GM12878 (cell line): ENCODE data around the gene CELF6. TPM values are rescaled to one million over a fixed set of nuclear protein-coding genes. Genes with fewer than 3 reads are reported as not detected.

Experiments used
- ATAC-seq: fragments of 200-7000 bp; cut with Tn5 transposase; 3 replicates; pipeline ENCODE4 v1.9.1; 2020; ENCODE audit warnings: mild to moderate bottlenecking, moderate library complexity
- BruUV-seq: library from RNA; stranded (reverse); fragments of 400-500 nt; replicated peaks from 2 replicates; lab custom pipeline; 2021; lab: Mats Ljungman, UMichigan
- CTCF ChIA-PET: fragments of 300-600 bp; sonication (Branson Sonifier 250); formaldehyde crosslinking; extraction: SDS; loops from one replicate; lab custom pipeline; 2021; ENCODE audit warnings: inconsistent platforms; lab: Yijun Ruan, JAX
- POLR2A ChIA-PET: fragments of 350-600 bp; formaldehyde crosslinking; extraction: SDS; loops from one replicate; lab custom pipeline; 2021; ENCODE audit warnings: inconsistent platforms; lab: Charles Lee
- RAD21 ChIA-PET: fragments of 300-600 bp; sonication (Branson Sonifier 250); formaldehyde crosslinking; loops from one replicate; lab custom pipeline; 2023; ENCODE audit warnings: antibody characterized with exemption; ENCODE audit not compliant: unreplicated experiment; lab: Charles Lee
- SMC1A ChIA-PET: fragments of 300-600 bp; sonication (Branson Sonifier 250); formaldehyde crosslinking; loops from one replicate; lab custom pipeline; 2023; ENCODE audit not compliant: unreplicated experiment, uncharacterized antibody; lab: Charles Lee
- DNase-seq: peaks from one replicate; pipeline ENCODE4 v3.0.0-alpha.2; 2011; ENCODE audit warnings: low read depth, low spot score
- FAIRE-seq: peaks from 3 replicates; lab custom pipeline; 2011; peaks lifted over from hg19 to GRCh38; lab: Jason Lieb, UNC
- H2AFZ ChIP-seq: 2 replicates; pipeline ENCODE4 v1.6.0; 2011; ENCODE audit warnings: low read depth, low read length, control low read depth; ENCODE audit not compliant: control insufficient read depth
- H3K27ac ChIP-seq: 2 replicates; pipeline ENCODE4 v1.5.1; 2011; ENCODE audit warnings: control low read depth; ENCODE audit not compliant: control insufficient read depth, insufficient read depth
- H3K27me3 ChIP-seq, 2 experiments: replicated peaks in 1 of 2; 2 replicates each; pipeline versions ENCODE4 v1.6.0 to v1.6.1; 2011; ENCODE audit warnings: low read length in 1 of 2; ENCODE audit not compliant: control insufficient read depth in 2 of 2, insufficient read depth in 2 of 2
- H3K36me3 ChIP-seq, 2 experiments: 2 replicates each; pipeline ENCODE4 v1.5.1; 2011; ENCODE audit warnings: low read length in 1 of 2; ENCODE audit not compliant: control insufficient read depth in 2 of 2, insufficient read depth in 2 of 2
- H3K4me1 ChIP-seq: 2 replicates; pipeline ENCODE4 v1.6.1; 2011; ENCODE audit warnings: mild to moderate bottlenecking, low read length, moderate library complexity, mixed read lengths; ENCODE audit not compliant: control insufficient read depth, insufficient read depth
- H3K4me2 ChIP-seq: 2 replicates; pipeline ENCODE4 v1.6.0; 2011; ENCODE audit warnings: control low read depth; ENCODE audit not compliant: control insufficient read depth, insufficient read depth
- H3K4me3 ChIP-seq: fragments of 200-600 bp; sonication (generic); 2 replicates; pipeline ENCODE4 v1.5.1; 2016
- H3K79me2 ChIP-seq: 2 replicates; pipeline ENCODE4 v1.6.0; 2011; ENCODE audit warnings: low read length; ENCODE audit not compliant: control insufficient read depth, insufficient read depth
- H3K9ac ChIP-seq: 2 replicates; pipeline ENCODE4 v1.8.0; 2011; ENCODE audit warnings: low read length, control low read depth, mixed read lengths; ENCODE audit not compliant: control insufficient read depth, insufficient read depth
- H3K9me3 ChIP-seq: replicated peaks from 3 replicates; pipeline ENCODE4 v1.5.1; 2011; ENCODE audit warnings: mild to moderate bottlenecking, low read length; ENCODE audit not compliant: control insufficient read depth, insufficient read depth
- H4K20me1 ChIP-seq: 2 replicates; pipeline ENCODE4 v1.6.0; 2011; ENCODE audit not compliant: control insufficient read depth, insufficient read depth
- ATF7 ChIP-seq: fragments of 450-650 bp; IDR thresholded peaks from 2 replicates; pipeline ENCODE4 v1.6.1; 2016; ENCODE audit warnings: low read depth, mild to moderate bottlenecking
- BACH1 ChIP-seq: fragments of 450-650 bp; IDR thresholded peaks from 2 replicates; pipeline ENCODE4 v1.6.1; 2017; ENCODE audit warnings: mild to moderate bottlenecking, borderline replicate concordance
- FOXM1 ChIP-seq: IDR thresholded peaks from 2 replicates; pipeline ENCODE4 v1.6.1; 2012; ENCODE audit warnings: low read depth, mild to moderate bottlenecking, inconsistent platforms, low read length, moderate library complexity
- GABPA ChIP-seq: IDR thresholded peaks from 2 replicates; pipeline ENCODE4 v1.6.1; 2014; ENCODE audit warnings: antibody characterized with exemption, low read depth, mild to moderate bottlenecking, inconsistent platforms
- MTA3 ChIP-seq: IDR thresholded peaks from 2 replicates; pipeline ENCODE4 v1.6.1; 2012; ENCODE audit warnings: low read length, inconsistent platforms, borderline replicate concordance
- PML ChIP-seq: IDR thresholded peaks from 2 replicates; pipeline ENCODE4 v1.6.1; 2012; ENCODE audit warnings: low read length, inconsistent platforms
- POU2F2 ChIP-seq: IDR thresholded peaks from 3 replicates; pipeline ENCODE4 v1.6.1; 2011; ENCODE audit warnings: low read depth, mild to moderate bottlenecking, low read length, borderline replicate concordance
- TBL1XR1 ChIP-seq: IDR thresholded peaks from 2 replicates; pipeline ENCODE4 v1.6.1; 2012; ENCODE audit warnings: low read depth, low read length, improper control_type of control experiment
- WGBS: methylation state at CpG from one replicate; pipeline ENCODE4 v1.1.6; 2016; ENCODE audit warnings: low lambda C conversion rate; ENCODE audit not compliant: insufficient replicate concordance, insufficient coverage; ENCODE audit errors: missing lambda C conversion rate; 5-methylcytosine and 5-hydroxymethylcytosine counted together
- in situ Hi-C: fragments of 300-500 bp; cut with MboI; formaldehyde crosslinking; loops from 9 replicates; pipeline ENCODE4 v1.14.3; 2018; ENCODE audit warnings: mixed read lengths
- intact Hi-C: fragments of 100-400 bp; cut with micrococcal nuclease; formaldehyde crosslinking; loops from one replicate; pipeline ENCODE4 v1.14.2; 2022; ENCODE audit not compliant: unreplicated experiment
- polyA plus RNA-seq, 11 experiments: library from polyadenylated mRNA; depleted of rRNA in 4 of 11; unstranded in 6 of 11; stranded (reverse) in 5 of 11; fragments of >200 nt; fragmentation: Nextera tagmentation in 4 of 11; fragmentation: Illumina TruSeq in 1 of 11; extraction: Ambion mirVana in 4 of 11; extraction: Trizol in 1 of 11; gene quantifications; 1 replicate in 1 of 11; 2 replicates in 10 of 11; pipeline versions ENCODE4 v1.2.1 to v1.2.3, GENCODE V29; 2011 to 2016; ENCODE audit warnings: inconsistent platforms in 2 of 11, missing spikeins in 2 of 11, low read depth in 1 of 11
- total RNA-seq, 4 experiments: library from RNA; depleted of rRNA in 3 of 4; stranded (reverse); fragments of >200 nt in 3 of 4; fragmentation: Illumina TruSeq in 1 of 4; extraction: Trizol in 1 of 4; gene quantifications; 2 replicates each; pipeline versions ENCODE4 v1.2.1 to v1.2.3, GENCODE V29; 2013 to 2021
- TF ChIP-seq, protein P1 (sequence below): fragments of 450-650 bp; IDR thresholded peaks from 2 replicates; pipeline ENCODE4 v1.6.1; 2018; ENCODE audit warnings: mild to moderate bottlenecking, low read depth, moderate library complexity; ENCODE audit not compliant: partially characterized antibody
- TF ChIP-seq, protein P2 (sequence below): IDR thresholded peaks from 2 replicates; pipeline ENCODE4 v1.6.1; 2011; ENCODE audit warnings: low read depth, low read length, improper control_type of control experiment, borderline replicate concordance
- TF ChIP-seq, protein P3 (sequence below): fragments of 450-650 bp; formaldehyde crosslinking; IDR thresholded peaks from 2 replicates; pipeline ENCODE4 v1.4.0; 2020; ENCODE audit warnings: mild to moderate bottlenecking, moderate library complexity

Gene CELF6
- total and polyA plus RNA-seq, 10 of the 15 experiments (the other 5 are each of a cell fraction or from before 2014, with no cell fraction given) = 0.06 to 0.54 (median 0.23) TPM; not detected in 1

DNA sequence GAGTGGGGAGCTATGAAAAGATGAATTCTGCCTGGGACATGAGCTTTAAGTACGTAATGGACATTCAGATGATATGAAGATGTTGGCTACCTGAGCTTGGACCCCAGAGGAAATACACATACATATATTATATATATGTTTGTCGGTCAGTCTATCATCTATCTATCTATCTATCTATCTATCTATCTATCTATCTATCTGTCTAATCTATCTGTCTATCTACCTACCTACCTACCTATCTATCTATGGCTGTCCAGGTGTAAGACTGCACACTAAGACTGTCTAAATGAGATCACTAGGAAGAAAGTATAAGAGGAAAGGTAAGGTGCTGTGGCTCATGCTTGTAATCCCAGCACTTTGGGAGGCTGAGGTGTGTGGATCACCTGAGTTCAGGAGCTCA is 18.2 kb upstream of the CELF6 start:
- H3K9ac ChIP-seq = no peak overlapping the region
- no peak overlapping the region for H3K27ac ChIP-seq
- no peaks in the 10 kb centered on the region for H3K79me2 ChIP-seq
- BruUV-seq = no TSS peak
- SMC1A ChIA-PET = interaction anchor here (1.0 kb wide), 1 partner anchor 15 kb away, joined by 3 read pairs; no protein-coding TSS in a partner anchor
- FAIRE-seq (no peak), ATAC-seq (no peak), DNase-seq (no peak)
- H3K27me3 ChIP-seq = no peaks in the 10 kb centered on the region
- in situ Hi-C loops (no loop called here), intact Hi-C loops (no loop called here)
- CTCF ChIA-PET = interaction anchor here (0.6 kb wide), 2 partner anchors 145 to 1162 kb away, joined by 3 read pairs; no protein-coding TSS in a partner anchor
- 100% methylated on average over 2 of the region's 2 CpGs for WGBS
- H3K9me3 ChIP-seq = no peaks in the 10 kb centered on the region
- H4K20me1 ChIP-seq = no peaks in the 10 kb centered on the region
- H2AFZ ChIP-seq = no peak overlapping the region
- POLR2A ChIA-PET = no interaction called here
- no peak overlapping the region for H3K4me2 ChIP-seq
- RAD21 ChIA-PET = interaction anchor here (0.5 kb wide), 1 partner anchor 356 kb away, joined by 3 read pairs; no protein-coding TSS in a partner anchor
- H3K4me3 ChIP-seq = no peak overlapping the region
- H3K4me1 ChIP-seq = no peaks in the 10 kb centered on the region
- TF ChIP-seq, protein P1, sequence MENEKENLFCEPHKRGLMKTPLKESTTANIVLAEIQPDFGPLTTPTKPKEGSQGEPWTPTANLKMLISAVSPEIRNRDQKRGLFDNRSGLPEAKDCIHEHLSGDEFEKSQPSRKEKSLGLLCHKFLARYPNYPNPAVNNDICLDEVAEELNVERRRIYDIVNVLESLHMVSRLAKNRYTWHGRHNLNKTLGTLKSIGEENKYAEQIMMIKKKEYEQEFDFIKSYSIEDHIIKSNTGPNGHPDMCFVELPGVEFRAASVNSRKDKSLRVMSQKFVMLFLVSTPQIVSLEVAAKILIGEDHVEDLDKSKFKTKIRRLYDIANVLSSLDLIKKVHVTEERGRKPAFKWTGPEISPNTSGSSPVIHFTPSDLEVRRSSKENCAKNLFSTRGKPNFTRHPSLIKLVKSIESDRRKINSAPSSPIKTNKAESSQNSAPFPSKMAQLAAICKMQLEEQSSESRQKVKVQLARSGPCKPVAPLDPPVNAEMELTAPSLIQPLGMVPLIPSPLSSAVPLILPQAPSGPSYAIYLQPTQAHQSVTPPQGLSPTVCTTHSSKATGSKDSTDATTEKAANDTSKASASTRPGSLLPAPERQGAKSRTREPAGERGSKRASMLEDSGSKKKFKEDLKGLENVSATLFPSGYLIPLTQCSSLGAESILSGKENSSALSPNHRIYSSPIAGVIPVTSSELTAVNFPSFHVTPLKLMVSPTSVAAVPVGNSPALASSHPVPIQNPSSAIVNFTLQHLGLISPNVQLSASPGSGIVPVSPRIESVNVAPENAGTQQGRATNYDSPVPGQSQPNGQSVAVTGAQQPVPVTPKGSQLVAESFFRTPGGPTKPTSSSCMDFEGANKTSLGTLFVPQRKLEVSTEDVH = no peak
- TF ChIP-seq TBL1XR1 = no peak
- TF ChIP-seq MTA3 = no peak
- no peak for TF ChIP-seq POU2F2
- TF ChIP-seq PML = no peak
- TF ChIP-seq GABPA = no peak
- TF ChIP-seq, protein P2, sequence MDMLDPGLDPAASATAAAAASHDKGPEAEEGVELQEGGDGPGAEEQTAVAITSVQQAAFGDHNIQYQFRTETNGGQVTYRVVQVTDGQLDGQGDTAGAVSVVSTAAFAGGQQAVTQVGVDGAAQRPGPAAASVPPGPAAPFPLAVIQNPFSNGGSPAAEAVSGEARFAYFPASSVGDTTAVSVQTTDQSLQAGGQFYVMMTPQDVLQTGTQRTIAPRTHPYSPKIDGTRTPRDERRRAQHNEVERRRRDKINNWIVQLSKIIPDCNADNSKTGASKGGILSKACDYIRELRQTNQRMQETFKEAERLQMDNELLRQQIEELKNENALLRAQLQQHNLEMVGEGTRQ = no peak
- no peak for TF ChIP-seq BACH1
- no peak for TF ChIP-seq FOXM1
- TF ChIP-seq ATF7 = no peak
- TF ChIP-seq, protein P3, sequence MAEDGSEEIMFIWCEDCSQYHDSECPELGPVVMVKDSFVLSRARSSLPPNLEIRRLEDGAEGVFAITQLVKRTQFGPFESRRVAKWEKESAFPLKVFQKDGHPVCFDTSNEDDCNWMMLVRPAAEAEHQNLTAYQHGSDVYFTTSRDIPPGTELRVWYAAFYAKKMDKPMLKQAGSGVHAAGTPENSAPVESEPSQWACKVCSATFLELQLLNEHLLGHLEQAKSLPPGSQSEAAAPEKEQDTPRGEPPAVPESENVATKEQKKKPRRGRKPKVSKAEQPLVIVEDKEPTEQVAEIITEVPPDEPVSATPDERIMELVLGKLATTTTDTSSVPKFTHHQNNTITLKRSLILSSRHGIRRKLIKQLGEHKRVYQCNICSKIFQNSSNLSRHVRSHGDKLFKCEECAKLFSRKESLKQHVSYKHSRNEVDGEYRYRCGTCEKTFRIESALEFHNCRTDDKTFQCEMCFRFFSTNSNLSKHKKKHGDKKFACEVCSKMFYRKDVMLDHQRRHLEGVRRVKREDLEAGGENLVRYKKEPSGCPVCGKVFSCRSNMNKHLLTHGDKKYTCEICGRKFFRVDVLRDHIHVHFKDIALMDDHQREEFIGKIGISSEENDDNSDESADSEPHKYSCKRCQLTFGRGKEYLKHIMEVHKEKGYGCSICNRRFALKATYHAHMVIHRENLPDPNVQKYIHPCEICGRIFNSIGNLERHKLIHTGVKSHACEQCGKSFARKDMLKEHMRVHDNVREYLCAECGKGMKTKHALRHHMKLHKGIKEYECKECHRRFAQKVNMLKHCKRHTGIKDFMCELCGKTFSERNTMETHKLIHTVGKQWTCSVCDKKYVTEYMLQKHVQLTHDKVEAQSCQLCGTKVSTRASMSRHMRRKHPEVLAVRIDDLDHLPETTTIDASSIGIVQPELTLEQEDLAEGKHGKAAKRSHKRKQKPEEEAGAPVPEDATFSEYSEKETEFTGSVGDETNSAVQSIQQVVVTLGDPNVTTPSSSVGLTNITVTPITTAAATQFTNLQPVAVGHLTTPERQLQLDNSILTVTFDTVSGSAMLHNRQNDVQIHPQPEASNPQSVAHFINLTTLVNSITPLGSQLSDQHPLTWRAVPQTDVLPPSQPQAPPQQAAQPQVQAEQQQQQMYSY (CRISPR knock-in tag) = no peak
- H3K36me3 ChIP-seq = peaks cover 2 to 5% of the 10 kb centered on the region in 2 experiments; a peak in 2 of 4 replicates
